BLaER1 treated with 17β-estradiol and CSF1 and Interleukin-3, amounts not matched to agents 10 nM and 100 nM (cell line): Measurements from ENCODE around the gene DGKZ.

ENCODE experiments used
- H3K27ac ChIP-seq, 11 experiments: shearing (Covaris generic); formaldehyde crosslinking; 2 replicates each; pipeline ENCODE4 v1.8.1; 2022
- H3K27me3 ChIP-seq, 11 experiments: shearing (Covaris generic); formaldehyde crosslinking; 2 replicates each; pipeline ENCODE4 v1.8.1; 2022
- H3K36me3 ChIP-seq, 11 experiments: shearing (Covaris generic); formaldehyde crosslinking; 2 replicates each; pipeline ENCODE4 v1.8.1; 2022
- H3K4me1 ChIP-seq, 10 experiments: shearing (Covaris generic); formaldehyde crosslinking; 2 replicates each; pipeline ENCODE4 v1.8.1; 2022
- H3K4me2 ChIP-seq, 11 experiments: shearing (Covaris generic); formaldehyde crosslinking; 2 replicates each; pipeline ENCODE4 v1.8.1; 2022
- H3K4me3 ChIP-seq, 10 experiments: shearing (Covaris generic); formaldehyde crosslinking; 2 replicates each; pipeline ENCODE4 v1.8.1; 2022
- H3K9ac ChIP-seq, 11 experiments: shearing (Covaris generic); formaldehyde crosslinking; 2 replicates each; pipeline ENCODE4 v1.8.1; 2022
- H3K9me3 ChIP-seq, 11 experiments: shearing (Covaris generic); formaldehyde crosslinking; replicated peaks in 1 of 11; 2 replicates each; pipeline ENCODE4 v1.8.1; 2022
- H4K20me1 ChIP-seq, 11 experiments: shearing (Covaris generic); formaldehyde crosslinking; 2 replicates each; pipeline ENCODE4 v1.8.1; 2022
- Cebpa-rat ChIP-seq, 11 experiments: shearing (Covaris generic); IDR thresholded peaks; 2 replicates each; pipeline ENCODE4 v1.8.1; 2022

DGKZ gene

GRCh38 chr11:46332568-46333393 lies 14.5 kb upstream of the DGKZ start:
- H3K9ac ChIP-seq: peak overlapping the region in 10 of 11 experiments; percentile 32 to 62 (median 54); a peak in 18 of 22 replicates
- TF ChIP-seq Cebpa-rat (IDR thresholded peaks at IDR 0.05): no peak
- peaks cover 39 to 78% (median 67%) of the 10 kb centered on the region in 10 experiments for H3K4me1 ChIP-seq
- H3K27ac ChIP-seq: no peak overlapping the region
- peaks cover 69 to 89% (median 85%) of the 10 kb centered on the region in 11 experiments for H3K27me3 ChIP-seq
- H3K36me3 ChIP-seq: no peaks in the 10 kb centered on the region
- H4K20me1 ChIP-seq: peaks cover 0 to 24% (median 5%) of the 10 kb centered on the region in 11 experiments; a peak in 9 of 22 replicates
- no peaks in the 10 kb centered on the region for H3K9me3 ChIP-seq
- peak overlapping the region; percentile 44 to 67 (median 56) for H3K4me3 ChIP-seq
- H3K4me2 ChIP-seq: peak overlapping the region; percentile 83 to 97 (median 90)

GRCh38 chr11:46333394-46333947 lies 13.8 kb upstream of the DGKZ start:
- Histone ChIP-seq H3K4me2 (peak overlapping the region; percentile 83 to 97 (median 90)), H3K27me3 (peaks cover 69 to 82% (median 79%) of the 10 kb centered on the region in 11 experiments)

GRCh38 chr11:46334211-46334610 lies 13.1 kb upstream of the DGKZ start:
- Histone ChIP-seq H3K36me3 (no peaks in the 10 kb centered on the region), H3K27me3 (peaks cover 67 to 74% (median 71%) of the 10 kb centered on the region in 11 experiments), H3K27ac (no peak overlapping the region), H3K4me3 (no peak overlapping the region; a peak in 1 of 20 replicates), H3K4me1 (peaks cover 48 to 92% (median 80%) of the 10 kb centered on the region in 10 experiments), H3K4me2 (peak overlapping the region in 3 of 11 experiments; percentile 89 to 97 (median 91); a peak in 4 of 22 replicates), H4K20me1 (peaks cover 0 to 24% (median 5%) of the 10 kb centered on the region in 11 experiments; a peak in 9 of 22 replicates), H3K9me3 (no peaks in the 10 kb centered on the region), H3K9ac (no peak overlapping the region)
- TF ChIP-seq Cebpa-rat (IDR thresholded peaks at IDR 0.05): no peak

More at GRCh38 chr11:46333394-46333947, 13.8 kb upstream of the DGKZ start:
- Histone ChIP-seq H3K27ac (no peak overlapping the region), H3K4me1 (peaks cover 40 to 85% (median 73%) of the 10 kb centered on the region in 10 experiments), H3K9me3 (no peaks in the 10 kb centered on the region), H3K36me3 (no peaks in the 10 kb centered on the region), H4K20me1 (peaks cover 0 to 24% (median 5%) of the 10 kb centered on the region in 11 experiments; a peak in 9 of 22 replicates), H3K9ac (peak overlapping the region in 10 of 11 experiments; percentile 32 to 62 (median 54); a peak in 16 of 22 replicates), H3K4me3 (peak overlapping the region; percentile 44 to 67 (median 56))
- TF ChIP-seq Cebpa-rat (IDR thresholded peaks at IDR 0.05): no peak

- Histone ChIP-seq H3K36me3 (no peaks in the 10 kb centered on the region), H3K9ac (no peak overlapping the region), H4K20me1 (peaks cover 0 to 24% (median 5%) of the 10 kb centered on the region in 11 experiments; a peak in 9 of 22 replicates), H3K9me3 (no peaks in the 10 kb centered on the region), H3K27me3 (peaks cover 56 to 64% (median 61%) of the 10 kb centered on the region in 11 experiments), H3K4me1 (peaks cover 44 to 93% (median 80%) of the 10 kb centered on the region in 10 experiments), H3K4me3 (no peak overlapping the region), H3K27ac (peak overlapping the region in 4 of 11 experiments; percentile 23 to 75 (median 56); a peak in 4 of 22 replicates), H3K4me2 (peak overlapping the region in 4 of 11 experiments; percentile 62 to 93 (median 90); a peak in 6 of 22 replicates)
- no peak for TF ChIP-seq Cebpa-rat (IDR thresholded peaks at IDR 0.05)
Measured at GRCh38 chr11:46335271-46335670, 12.0 kb upstream of the DGKZ start.

GRCh38 chr11:46335890-46336562 lies 11.2 kb upstream of the DGKZ start:
- H3K9me3 ChIP-seq: no peaks in the 10 kb centered on the region
- H3K27ac ChIP-seq: peak overlapping the region in 8 of 11 experiments; percentile 23 to 75 (median 46); a peak in 11 of 22 replicates
- H3K4me1 ChIP-seq: peaks cover 36 to 93% (median 73%) of the 10 kb centered on the region in 10 experiments
- H3K4me3 ChIP-seq: 0 out of 20 replicates have a peak overlapping the region, but pooled peaks of 1 of the 10 experiments have one; percentile 24
- H3K9ac ChIP-seq: peak overlapping the region in 4 of 11 experiments; percentile 2 to 35 (median 6); a peak in 5 of 22 replicates
- no peak for TF ChIP-seq Cebpa-rat (IDR thresholded peaks at IDR 0.05)
- H3K36me3 ChIP-seq: no peaks in the 10 kb centered on the region
- peaks cover 0 to 17% (median 5%) of the 10 kb centered on the region in 11 experiments; a peak in 9 of 22 replicates for H4K20me1 ChIP-seq
- H3K4me2 ChIP-seq: peak overlapping the region in 10 of 11 experiments; percentile 12 to 93 (median 64); a peak in 17 of 22 replicates
- peaks cover 48 to 56% (median 53%) of the 10 kb centered on the region in 11 experiments for H3K27me3 ChIP-seq

DNA sequence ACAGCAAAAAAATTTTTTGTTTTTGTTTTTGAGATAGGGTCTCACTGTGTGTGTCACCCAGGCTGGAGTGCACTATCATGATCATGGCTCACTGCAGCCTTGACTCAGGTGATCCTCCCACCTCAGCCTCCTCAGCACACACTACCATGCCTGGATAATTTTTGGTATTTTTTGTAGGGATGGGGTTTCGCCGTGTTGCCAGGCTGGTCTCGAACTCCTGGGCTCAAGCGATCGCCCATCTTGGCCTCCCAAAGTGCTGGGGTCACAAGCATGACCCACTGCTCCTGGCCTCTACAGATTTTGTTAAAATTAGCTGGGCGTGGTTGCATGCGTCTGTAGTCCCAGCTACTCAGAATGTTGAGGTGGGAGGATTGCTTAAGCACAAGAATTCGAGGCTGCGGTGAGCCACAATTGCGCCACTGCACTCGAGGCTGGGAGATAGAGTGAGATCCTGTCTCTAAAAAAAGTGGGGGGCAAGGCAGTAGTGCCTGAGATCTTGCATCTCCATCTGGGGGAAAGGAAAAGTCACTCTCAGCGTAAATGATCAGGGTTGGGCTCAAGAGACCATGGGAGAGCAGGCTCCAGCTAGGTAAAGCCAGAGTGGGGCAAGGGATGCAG lies 10.6 kb upstream of the DGKZ start:
- Histone ChIP-seq H3K4me3 (peak overlapping the region in 1 of 10 experiments; percentile 24; a peak in 2 of 20 replicates), H3K4me1 (peaks cover 35 to 93% (median 71%) of the 10 kb centered on the region in 10 experiments), H4K20me1 (peaks cover 0 to 15% (median 5%) of the 10 kb centered on the region in 11 experiments; a peak in 9 of 22 replicates), H3K4me2 (peak overlapping the region; percentile 12 to 93 (median 62); a peak in 20 of 22 replicates), H3K27ac (peak overlapping the region in 8 of 11 experiments; percentile 1 to 75 (median 46); a peak in 12 of 22 replicates), H3K27me3 (peaks cover 42 to 50% (median 47%) of the 10 kb centered on the region in 11 experiments), H3K9me3 (no peaks in the 10 kb centered on the region), H3K9ac (peak overlapping the region in 4 of 11 experiments; percentile 4 to 35 (median 16); a peak in 5 of 22 replicates), H3K36me3 (no peaks in the 10 kb centered on the region)
- peak in 9 of 11 experiments; percentile 47 to 77 (median 68); a peak in 13 of 22 replicates for TF ChIP-seq Cebpa-rat (IDR thresholded peaks at IDR 0.05)

DNA sequence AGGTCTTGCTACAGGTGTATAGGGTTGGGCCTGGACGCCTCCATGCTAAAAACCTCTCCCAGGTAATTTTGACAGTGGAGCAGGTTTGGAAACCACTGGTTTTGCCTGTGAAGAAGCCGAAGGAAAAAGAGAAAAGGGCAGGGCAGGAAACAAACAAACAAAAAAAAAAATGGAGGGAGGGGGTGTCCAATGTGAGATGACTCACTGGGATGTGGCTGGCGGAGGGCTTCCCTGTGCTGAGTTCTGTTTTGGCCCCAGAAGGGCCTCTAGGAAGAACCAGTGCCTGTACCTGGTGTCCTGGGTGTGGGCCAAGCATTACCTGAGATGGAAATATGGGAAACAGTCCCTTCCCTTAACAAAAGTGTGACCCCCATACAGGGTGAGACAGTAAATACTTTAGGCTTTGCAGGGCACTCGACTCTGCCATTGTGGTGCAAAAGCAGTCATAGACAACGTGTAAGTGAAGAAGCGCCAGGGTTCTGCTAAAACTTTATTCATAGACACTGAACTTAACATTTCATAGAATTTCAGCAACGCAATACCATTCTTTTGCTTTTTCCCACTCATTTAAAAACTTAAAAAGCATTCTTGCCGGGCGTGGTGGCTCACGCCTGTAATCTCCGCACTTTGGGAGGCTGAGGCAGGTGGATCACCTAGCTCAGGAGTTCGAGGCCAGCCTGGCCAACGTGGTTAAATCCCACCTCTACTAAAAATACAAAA lies 9.5 kb upstream of the DGKZ start:
- H3K4me1 ChIP-seq: peaks cover 37 to 93% (median 74%) of the 10 kb centered on the region in 10 experiments

More for the DNA sequence above, 9.5 kb upstream of the DGKZ start:
- H3K27ac ChIP-seq: peak overlapping the region in 4 of 11 experiments; percentile 34 to 75 (median 57); a peak in 7 of 22 replicates
- TF ChIP-seq Cebpa-rat (IDR thresholded peaks at IDR 0.05): no peak
- H3K36me3 ChIP-seq: no peaks in the 10 kb centered on the region
- H3K27me3 ChIP-seq: peaks cover 31 to 39% (median 36%) of the 10 kb centered on the region in 11 experiments
- H4K20me1 ChIP-seq: peaks cover 0 to 11% (median 0%) of the 10 kb centered on the region in 11 experiments; a peak in 8 of 22 replicates
- peak overlapping the region in 2 of 11 experiments; percentile 11 to 12; a peak in 2 of 22 replicates for H3K9ac ChIP-seq
- H3K9me3 ChIP-seq: no peaks in the 10 kb centered on the region
- H3K4me3 ChIP-seq: 0 out of 20 replicates have a peak overlapping the region, but pooled peaks of 1 of the 10 experiments have one; percentile 15
- peak overlapping the region; percentile 45 to 93 (median 76); a peak in 18 of 22 replicates for H3K4me2 ChIP-seq
